Measurements from ENCODE around the gene C2. TPM values are rescaled to one million over a fixed set of nuclear protein-coding genes. Genes with fewer than 3 reads are reported as not detected.
"Not testable (repeated sequence)": the region's sequence is repeated elsewhere in the genome, so short reads cannot be mapped to it uniquely, and the experiment has no call there.

Gene C2
- total and polyA plus RNA-seq, 9 donors = 1.4 to 32.6 (median 11.4) TPM

- Histone ChIP-seq H3K27ac (peak within 1 kb of the TSS; percentile 43 to 66), H3K4me1 (ENCODE audit: insufficient read depth) (peaks cover 8% of the 10 kb centered on the region), H3K9me3 (no peaks in the 10 kb centered on the region), H3K4me3 (peak within 1 kb of the TSS; percentile 61), H3K36me3 (no peaks in the 10 kb centered on the region), H3K27me3 (no peaks in the 10 kb centered on the region)
- 0 to 1% (median 0%) methylated on average over 40 to 77 of the region's 77 CpGs for WGBS, 3 donors
- peak; percentile 96 to 97 (median 96) for DNase-seq
- TF ChIP-seq EP300 (IDR thresholded peaks at IDR 0.05) = no peak
- peak in 2 of 3 donors; percentile 5 to 13 for TF ChIP-seq CTCF (IDR thresholded peaks at IDR 0.05)
- TF ChIP-seq POLR2A (IDR thresholded peaks at IDR 0.05) = peak; percentile 64
- intact Hi-C loops (cut with DNase I) = loop anchor here in 3 of 4 donors (10.0 kb wide), 2 partner anchors 53 to 213 kb away; partner anchors contain the start of genes NELFE (in 2 of the 3) and SKIC2 (in 2 of the 3)
Observed at GRCh38 chr6:31901953-31902643, 25.4 kb upstream of the C2 start, which contains the start of gene ZBTB12. Gene ZBTB12, minus strand, starts transcription at chr6:31902086. Its CDS starts 781 bp downstream, at chr6:31901305.

- H3K9me3 ChIP-seq = no peaks in the 10 kb centered on the region
- H3K27ac ChIP-seq = peak overlapping the region in 1 of 2 donors; percentile 66
- H3K4me3 ChIP-seq = no peak overlapping the region
- no peak for TF ChIP-seq CTCF (IDR thresholded peaks at IDR 0.05)
- TF ChIP-seq EP300 (IDR thresholded peaks at IDR 0.05) = no peak
- no peak for TF ChIP-seq POLR2A (IDR thresholded peaks at IDR 0.05)
- no peaks in the 10 kb centered on the region for H3K27me3 ChIP-seq
- intact Hi-C loops (cut with DNase I) = loop anchor here in 3 of 4 donors (10.0 kb wide), 2 partner anchors 51 to 211 kb away; partner anchors contain the start of genes NELFE (in 2 of the 3) and SKIC2 (in 2 of the 3)
- no peak for DNase-seq
- H3K4me1 ChIP-seq (ENCODE audit: insufficient read depth) = peaks cover 6% of the 10 kb centered on the region
- no peaks in the 10 kb centered on the region for H3K36me3 ChIP-seq
- WGBS, 3 donors = 17 to 27% (median 22%) methylated on average over 3 of the region's 3 CpGs
Observed at GRCh38 chr6:31903957-31904356, 23.6 kb upstream of the C2 start.

- Histone ChIP-seq H3K4me1 (ENCODE audit: insufficient read depth) (peaks cover 6% of the 10 kb centered on the region), H3K27ac (no peak overlapping the region), H3K36me3 (no peaks in the 10 kb centered on the region), H3K4me3 (no peak overlapping the region), H3K27me3 (no peaks in the 10 kb centered on the region), H3K9me3 (no peaks in the 10 kb centered on the region)
- 83 to 97% (median 91%) methylated on average over 1 of the region's 1 CpG for WGBS, 3 donors
- intact Hi-C loops (cut with DNase I) = loop anchor here in 3 of 4 donors (5.0 to 10.0 kb wide), 3 partner anchors 47 to 210 kb away; partner anchors contain the start of genes NELFE (in 2 of the 3) and SKIC2 (in 2 of the 3)
- no peak for DNase-seq
- TF ChIP-seq EP300 (IDR thresholded peaks at IDR 0.05) = no peak
- no peak for TF ChIP-seq POLR2A (IDR thresholded peaks at IDR 0.05)
- TF ChIP-seq CTCF (IDR thresholded peaks at IDR 0.05) = no peak
Observed at GRCh38 chr6:31905041-31905440, 22.5 kb upstream of the C2 start.

- Histone ChIP-seq H3K27ac (no peak overlapping the region), H3K27me3 (no peaks in the 10 kb centered on the region), H3K4me1 (ENCODE audit: insufficient read depth) (peaks cover 3% of the 10 kb centered on the region), H3K36me3 (no peaks in the 10 kb centered on the region), H3K4me3 (no peak overlapping the region), H3K9me3 (no peaks in the 10 kb centered on the region)
- 25 to 32% (median 29%) methylated on average over 4 of the region's 4 CpGs for WGBS, 3 donors
- no peak for TF ChIP-seq POLR2A (IDR thresholded peaks at IDR 0.05)
- TF ChIP-seq CTCF (IDR thresholded peaks at IDR 0.05) = no peak
- no peak for TF ChIP-seq EP300 (IDR thresholded peaks at IDR 0.05)
- peak in 1 of 5 donors; percentile 15 for DNase-seq
- intact Hi-C loops (cut with DNase I) = loop anchor here in 3 of 4 donors (5.0 to 10.0 kb wide), 3 partner anchors 46 to 209 kb away; partner anchors contain the start of genes NELFE (in 2 of the 3) and SKIC2 (in 2 of the 3)
Observed at GRCh38 chr6:31906122-31906521, 21.4 kb upstream of the C2 start.

GRCh38 chr6:31906727-31907126 lies 20.8 kb upstream of the C2 start:
- intact Hi-C loops (cut with DNase I) = loop anchor here in 3 of 4 donors (5.0 to 10.0 kb wide), 3 partner anchors 46 to 208 kb away; partner anchors contain the start of genes NELFE (in 2 of the 3) and SKIC2 (in 2 of the 3)
- not testable (repeated sequence) for H3K27me3 ChIP-seq; H3K4me1 ChIP-seq (ENCODE audit: insufficient read depth); H3K9me3 ChIP-seq; H3K4me3 ChIP-seq; H3K27ac ChIP-seq; H3K36me3 ChIP-seq
- WGBS, 3 donors = 80 to 82% (median 81%) methylated on average over 8 of the region's 8 CpGs
- peak in 1 of 5 donors; percentile 12 for DNase-seq
